ENCODE measurements around the gene EIF3A.

Gene EIF3A

GRCh38 chr10:119059557-119059956 is 21.1 kb downstream of the EIF3A start:
- no peak overlapping the region for H3K27ac ChIP-seq
- H3K4me3 ChIP-seq: no peak overlapping the region

DNA sequence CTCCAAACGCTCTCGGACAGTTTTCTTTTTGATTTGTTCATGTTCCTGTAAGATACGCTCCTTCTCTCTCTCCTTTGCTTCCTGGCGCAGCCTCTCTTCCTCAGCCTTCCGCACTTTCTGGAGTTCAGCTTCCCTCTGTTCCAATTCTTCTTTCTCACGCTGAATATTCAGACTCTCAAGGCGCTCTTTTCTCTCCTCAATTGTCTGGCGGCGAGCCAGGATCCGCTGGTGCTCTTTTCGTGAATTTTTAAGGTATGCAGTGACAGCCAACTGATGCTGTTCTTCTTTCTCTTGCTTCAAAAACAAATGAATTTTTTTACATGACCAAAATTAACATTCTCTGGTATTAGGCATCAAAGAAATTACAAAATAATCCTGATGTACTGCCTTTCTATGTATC is 22.6 kb downstream of the EIF3A start:
- H3K27ac ChIP-seq: no peak overlapping the region
- no peak overlapping the region for H3K4me3 ChIP-seq

- no peak overlapping the region for H3K27ac ChIP-seq
- no peak overlapping the region for H3K4me3 ChIP-seq
Observed at GRCh38 chr10:119055472-119055871, 25.1 kb downstream of the EIF3A start.

DNA sequence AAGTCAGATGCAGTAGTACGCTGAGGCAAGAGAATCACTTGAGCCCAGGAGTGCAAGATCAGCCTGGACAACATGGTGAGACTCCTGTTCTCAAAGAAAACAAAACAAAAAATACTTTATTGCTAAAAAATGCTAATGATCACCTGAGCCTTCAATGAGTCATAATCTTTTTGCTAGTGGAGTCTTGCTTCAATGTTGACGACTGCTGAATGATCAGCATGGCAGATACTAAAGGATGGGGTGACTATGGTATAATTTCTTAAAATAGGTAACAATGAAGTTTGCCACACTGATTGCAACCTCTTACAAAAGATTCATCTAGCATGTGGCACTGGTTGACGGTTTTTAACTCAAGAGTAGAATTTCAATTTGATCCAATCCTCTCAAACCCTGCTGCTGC is 28.8 kb downstream of the EIF3A start:
- H3K27ac ChIP-seq: no peak overlapping the region
- H3K4me3 ChIP-seq: no peak overlapping the region

- Histone ChIP-seq H3K4me3 (no peak overlapping the region), H3K27ac (no peak overlapping the region)
Observed at GRCh38 chr10:119049777-119050176, 30.8 kb downstream of the EIF3A start.

DNA sequence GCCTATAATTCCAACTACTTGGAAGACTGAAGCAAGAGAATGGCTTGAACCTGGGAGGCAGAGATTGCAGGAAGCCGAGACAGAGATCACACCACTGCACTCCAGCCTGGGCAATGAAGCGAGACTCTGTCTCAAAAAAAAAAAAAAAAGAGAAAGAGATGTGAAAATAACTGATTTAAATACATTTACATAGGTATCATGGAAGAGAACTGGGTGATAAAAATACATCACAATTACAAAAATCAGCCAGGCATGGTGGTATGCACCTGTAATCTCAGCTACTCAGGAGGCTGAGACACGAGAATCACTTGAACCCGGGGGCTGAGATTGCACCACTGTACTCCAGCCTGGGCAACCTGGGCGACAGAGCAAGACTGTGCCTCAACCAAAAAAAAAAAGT is 31.3 kb downstream of the EIF3A start:
- no peak overlapping the region for H3K27ac ChIP-seq
- H3K4me3 ChIP-seq: no peak overlapping the region

- H3K4me3 ChIP-seq: no peak overlapping the region
- H3K27ac ChIP-seq: no peak overlapping the region
Observed at GRCh38 chr10:119045561-119045960, 35.1 kb downstream of the EIF3A start.

DNA sequence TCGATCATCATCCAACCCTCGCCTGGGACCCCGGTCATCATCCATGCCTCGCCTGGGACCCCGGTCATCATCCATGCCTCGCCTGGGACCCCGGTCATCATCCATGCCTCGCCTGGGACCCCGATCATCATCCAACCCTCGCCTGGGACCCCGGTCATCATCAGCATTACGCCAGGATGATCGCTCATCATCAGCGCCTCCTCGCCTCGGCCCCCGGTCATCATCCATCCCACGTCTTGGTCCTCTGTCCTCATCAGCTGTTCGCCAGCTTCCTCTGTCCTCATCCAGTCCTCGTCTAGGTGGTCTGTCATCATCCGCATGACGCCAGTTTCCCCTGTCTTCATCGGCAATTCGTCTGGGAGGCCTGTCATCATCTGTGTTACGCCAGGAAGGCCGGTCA is 38.4 kb downstream of the EIF3A start:
- H3K27ac ChIP-seq: no peak overlapping the region
- H3K4me3 ChIP-seq: no peak overlapping the region

GRCh38 chr10:119041326-119041725 is 39.3 kb downstream of the EIF3A start:
- H3K4me3 ChIP-seq: no peak overlapping the region

DNA sequence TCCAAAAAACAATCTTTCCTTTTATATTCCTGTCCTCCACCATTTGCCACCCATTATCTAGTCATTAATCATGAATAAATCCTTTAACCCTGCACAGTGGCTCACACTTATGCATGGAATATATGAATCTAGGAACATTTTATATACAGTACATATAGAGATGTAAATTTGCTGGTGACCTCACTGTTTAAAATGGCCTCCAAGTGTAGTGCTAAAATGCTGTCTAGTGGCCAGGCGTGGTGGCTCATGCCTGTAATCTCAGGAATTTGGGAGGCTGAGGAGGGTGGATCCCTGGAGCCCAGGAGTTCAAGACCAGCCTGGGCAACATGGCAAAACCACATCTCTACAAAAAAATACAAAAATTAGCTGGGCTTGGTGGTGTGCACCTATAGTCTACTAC is 41.5 kb downstream of the EIF3A start:
- no peak overlapping the region for H3K27ac ChIP-seq
- H3K4me3 ChIP-seq: no peak overlapping the region

More at GRCh38 chr10:119041326-119041725, 39.3 kb downstream of the EIF3A start:
- H3K27ac ChIP-seq: no peak overlapping the region

- no peak overlapping the region for H3K27ac ChIP-seq
- peak overlapping the region in 1 of 7 experiments; percentile 61 for H3K4me3 ChIP-seq
Observed at GRCh38 chr10:119031496-119032059, 49.0 kb downstream of the EIF3A start.

DNA sequence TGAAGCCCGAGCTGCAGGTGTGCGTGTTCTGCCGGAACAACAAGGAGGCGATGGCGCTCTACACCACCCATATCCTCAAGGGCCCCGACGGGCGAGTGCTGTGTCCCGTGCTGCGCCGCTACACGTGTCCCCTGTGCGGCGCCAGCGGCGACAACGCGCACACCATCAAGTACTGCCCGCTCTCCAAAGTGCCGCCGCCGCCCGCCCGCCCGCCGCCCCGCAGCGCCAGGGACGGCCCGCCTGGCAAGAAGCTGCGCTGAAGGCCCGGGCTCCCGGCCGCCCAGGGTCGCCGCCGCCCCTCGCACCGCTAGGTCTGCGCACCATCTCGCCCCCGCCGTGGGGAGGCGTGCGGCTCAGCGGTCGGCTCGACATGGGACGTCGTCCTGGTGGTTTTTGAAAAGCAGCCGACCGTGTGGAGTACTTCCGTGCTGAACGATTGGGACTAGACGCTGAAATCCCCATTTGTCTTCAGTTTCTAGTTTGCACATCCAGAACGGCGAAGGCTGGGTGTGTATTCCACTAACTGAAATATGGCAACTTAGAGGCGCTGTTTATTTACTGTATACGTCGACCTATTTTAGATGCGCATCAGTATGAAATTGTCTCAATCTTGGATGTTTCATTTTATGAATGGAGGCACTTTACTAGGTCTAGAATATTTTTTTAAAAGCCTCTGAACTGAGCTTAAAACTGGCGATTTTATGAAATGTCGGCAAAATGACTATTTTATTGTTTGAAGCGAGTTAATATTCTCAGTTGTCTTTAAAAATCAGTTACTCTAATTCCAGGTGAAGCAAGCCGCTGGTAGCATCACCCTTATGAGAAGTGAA is 50.0 kb downstream of the EIF3A start:
- peak overlapping the region in 3 of 21 experiments; percentile 10 to 50 (median 45) for H3K27ac ChIP-seq

GRCh38 chr10:119029613-119030420 is 50.8 kb downstream of the EIF3A start, which contains the start of gene NANOS1:
Gene NANOS1, plus strand, starts transcription at chr10:119029714. Its CDS starts 88 bp downstream, at chr10:119029802.
- Histone ChIP-seq H3K4me3 (peak within 1 kb of the TSS; percentile 41 to 62 (median 58)), H3K27ac (peak within 1 kb of the TSS in 7 of 21 experiments; percentile 7 to 62 (median 44))

More for the DNA sequence above, 50.0 kb downstream of the EIF3A start:
- H3K4me3 ChIP-seq: peak overlapping the region; percentile 13 to 62 (median 58)

DNA sequence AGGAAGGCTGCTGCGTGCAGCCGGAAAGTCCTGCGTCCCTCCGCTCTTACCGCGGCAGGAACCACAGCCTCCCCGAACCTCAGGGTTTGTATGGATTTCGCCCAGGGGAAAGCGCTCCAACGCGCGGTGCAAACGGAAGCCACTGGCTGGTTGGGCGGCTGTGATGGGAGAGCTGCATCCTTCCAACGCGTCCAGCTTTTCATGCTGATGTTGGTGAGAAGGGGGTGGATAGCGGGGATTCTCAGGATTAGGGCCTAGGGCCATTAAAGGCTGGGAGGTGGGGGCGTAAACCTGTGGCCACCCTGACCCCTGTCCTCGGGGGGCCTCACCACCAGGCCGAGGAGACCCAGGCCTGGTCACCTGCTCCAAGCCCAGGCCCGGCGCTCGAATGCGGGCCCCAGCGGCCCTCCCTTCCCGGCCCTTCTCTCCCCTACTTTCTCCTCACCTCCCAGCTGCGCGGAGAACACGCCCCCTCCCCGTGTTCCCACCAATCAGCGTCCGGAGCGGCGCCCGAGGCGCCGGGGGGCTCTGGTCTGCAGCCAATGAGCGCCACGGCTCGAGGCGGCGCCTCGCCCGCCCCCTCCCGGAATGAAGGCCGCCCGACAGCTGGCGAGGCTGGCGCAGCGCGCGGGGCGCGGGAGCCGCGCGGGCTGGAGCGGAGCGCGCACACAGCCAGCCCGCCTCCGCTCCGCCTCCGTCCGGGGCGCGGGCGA is 51.6 kb downstream of the EIF3A start:
- peak overlapping the region in 4 of 21 experiments; percentile 7 to 33 (median 16) for H3K27ac ChIP-seq
- H3K4me3 ChIP-seq: peak overlapping the region; percentile 24 to 62 (median 58)

GRCh38 chr10:119028445-119028899 is 52.1 kb downstream of the EIF3A start:
- H3K4me3 ChIP-seq: peak overlapping the region in 3 of 7 experiments; percentile 28 to 61 (median 58)
- H3K27ac ChIP-seq: peak overlapping the region in 2 of 21 experiments; percentile 7 to 15

- no peak overlapping the region for H3K27ac ChIP-seq
- no peak overlapping the region for H3K4me3 ChIP-seq
Observed at GRCh38 chr10:119026301-119027110, 54.1 kb downstream of the EIF3A start.

GRCh38 chr10:119025776-119026175 is 54.8 kb downstream of the EIF3A start:
- H3K27ac ChIP-seq: peak overlapping the region in 2 of 21 experiments; percentile 0 to 41
- no peak overlapping the region for H3K4me3 ChIP-seq

DNA sequence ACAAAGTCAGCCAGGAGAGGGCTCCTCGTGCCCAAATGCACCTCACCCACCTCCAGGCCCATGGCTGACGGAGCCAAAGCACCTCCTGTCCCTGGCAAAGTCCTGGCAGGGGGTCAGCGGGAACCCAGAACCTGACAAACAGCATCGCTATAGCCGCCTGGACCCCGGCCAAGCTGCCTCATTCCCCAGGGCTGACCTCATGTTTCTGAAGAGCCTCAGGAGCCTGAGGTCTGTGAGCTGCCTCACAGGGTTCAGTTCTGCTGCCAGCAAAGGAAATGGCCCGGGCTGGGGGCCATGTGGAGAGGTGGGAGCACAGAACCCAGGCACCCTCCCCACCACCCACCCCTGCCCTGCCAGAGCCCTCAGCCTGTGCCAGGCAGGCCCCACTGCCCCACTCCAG is 55.3 kb downstream of the EIF3A start:
- no peak overlapping the region for H3K4me3 ChIP-seq
- peak overlapping the region in 2 of 21 experiments; percentile 0 to 41 for H3K27ac ChIP-seq

GRCh38 chr10:119024882-119025281 is 55.7 kb downstream of the EIF3A start:
- Histone ChIP-seq H3K4me3 (no peak overlapping the region), H3K27ac (peak overlapping the region in 1 of 21 experiments; percentile 0)
